Measurements from ENCODE around the gene PGM2.

DNA sequence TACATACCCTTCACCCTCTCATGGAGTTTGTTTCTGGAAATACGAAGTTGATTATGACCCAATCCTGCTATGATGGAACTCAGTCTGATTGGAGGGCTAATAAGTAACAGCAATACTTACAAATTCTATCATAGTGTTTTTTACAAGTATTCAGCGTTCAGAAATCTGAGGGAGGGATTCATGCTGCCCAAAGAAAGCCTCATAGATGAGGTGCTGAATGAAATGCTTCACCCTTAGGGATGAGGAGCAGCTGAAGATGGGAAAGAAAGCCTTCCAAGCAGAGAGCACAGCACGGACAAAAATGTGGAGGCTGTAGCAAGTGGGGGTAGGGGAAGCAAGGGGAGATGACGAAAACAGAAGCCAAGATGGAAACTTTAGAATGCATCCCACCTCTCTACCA, 36.5 kb downstream of the PGM2 start:
- TF ChIP-seq CTCF (conservative IDR thresholded peaks at IDR 0.05; ENCODE audit: low read length), result no peak
- no peak for TF ChIP-seq EZH2phosphoT487 (IDR thresholded peaks at IDR 0.05; ENCODE audit: borderline replicate concordance, low read depth, low read length)

Measured in OCI-LY7 (cell line).